ENCODE results near the gene RPL36.
"Not testable (repeated sequence)": the region's sequence is repeated elsewhere in the genome, so short reads cannot be mapped to it uniquely, and the experiment has no call there.

The RPL36 gene

DNA sequence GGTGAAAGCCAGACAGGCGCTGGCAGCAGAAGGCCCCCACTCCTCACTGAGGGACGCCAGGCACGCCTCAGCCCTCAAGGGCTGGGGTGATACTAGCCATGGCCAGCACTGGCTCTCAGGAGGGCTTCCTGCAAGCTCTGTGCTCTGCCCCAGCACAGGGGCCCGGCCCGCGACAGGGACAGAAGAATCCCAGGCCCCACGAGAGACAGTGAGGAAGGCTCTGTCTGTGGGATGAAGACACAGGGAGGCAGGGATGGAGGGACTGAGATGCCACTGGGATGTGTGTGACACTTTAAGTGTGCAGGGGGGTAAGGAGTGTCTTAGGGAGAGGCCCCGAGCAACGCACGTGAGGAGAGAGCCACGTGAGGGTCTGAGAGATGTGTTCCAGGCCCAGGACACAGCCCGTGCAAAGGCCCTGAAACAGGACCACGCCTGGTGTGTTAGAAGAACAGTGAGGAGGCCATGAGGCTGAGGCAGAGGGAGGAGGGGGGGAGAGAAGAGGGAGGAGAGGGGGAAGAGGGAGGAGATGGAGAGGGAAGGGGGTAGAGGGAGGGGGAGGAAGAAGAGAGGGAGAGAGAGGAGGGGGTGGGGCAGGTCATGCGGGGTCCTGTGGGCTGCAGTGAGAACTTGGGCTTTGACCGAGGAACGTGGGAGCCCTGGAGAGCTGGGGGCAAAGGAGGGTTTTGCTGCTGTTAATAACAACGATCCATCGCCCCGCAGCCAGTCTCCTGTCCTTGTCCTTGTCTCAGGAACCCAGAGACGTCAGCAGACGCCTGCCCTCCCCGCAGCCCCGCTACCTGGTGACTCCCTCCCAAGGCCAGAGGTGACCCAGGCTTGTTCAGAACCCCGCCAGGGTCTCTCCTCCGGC is 7.2 kb downstream of the RPL36 start:
- H3K27me3 ChIP-seq (ENCODE audit: insufficient read depth, low read length, poor library complexity): no peaks in the 10 kb centered on the region
- H3K4me1 ChIP-seq (ENCODE audit: control insufficient read depth, low read depth, low read length): no peaks in the 10 kb centered on the region
- H2BK15ac ChIP-seq (replicated peaks; ENCODE audit: low read depth): no peak overlapping the region
- no peak for DNase-seq
- peaks cover 15% of the 10 kb centered on the region for H3K79me2 ChIP-seq (ENCODE audit: control insufficient read depth, insufficient read depth, low read length)
- H3K18ac ChIP-seq (ENCODE audit: low read length): no peak overlapping the region
- H3K56ac ChIP-seq (ENCODE audit: low read length): no peak overlapping the region
- H2BK5ac ChIP-seq (ENCODE audit: low read length): no peak overlapping the region
- no peak overlapping the region for H2AK5ac ChIP-seq (ENCODE audit: low read length)
- H2BK120ac ChIP-seq (ENCODE audit: low read depth, low read length): no peak overlapping the region
- no peak overlapping the region for H3K9ac ChIP-seq (ENCODE audit: low read length)
- no peak overlapping the region for H3K4me3 ChIP-seq (ENCODE audit: low read length)
- peaks cover 7% of the 10 kb centered on the region for H3K79me1 ChIP-seq (ENCODE audit: low read length)
- no peak overlapping the region for H3K27ac ChIP-seq (ENCODE audit: low read depth, low read length)
- H4K8ac ChIP-seq (ENCODE audit: low read depth, low read length): no peak overlapping the region
- no peak overlapping the region for H3K23ac ChIP-seq (ENCODE audit: low read length)
- H3K4me2 ChIP-seq (ENCODE audit: low read length): no peak overlapping the region
- no peak overlapping the region for H3K4ac ChIP-seq (ENCODE audit: low read depth, low read length)
- no CpG with 5 or more reads among the region's 25 CpGs for WGBS (ENCODE audit: extremely low coverage, insufficient coverage, low lambda C conversion rate)
- H3K36me3 ChIP-seq (ENCODE audit: control insufficient read depth, insufficient read depth, low read length): peaks cover 15% of the 10 kb centered on the region
- H4K5ac ChIP-seq (ENCODE audit: low read length): no peak overlapping the region

DNA sequence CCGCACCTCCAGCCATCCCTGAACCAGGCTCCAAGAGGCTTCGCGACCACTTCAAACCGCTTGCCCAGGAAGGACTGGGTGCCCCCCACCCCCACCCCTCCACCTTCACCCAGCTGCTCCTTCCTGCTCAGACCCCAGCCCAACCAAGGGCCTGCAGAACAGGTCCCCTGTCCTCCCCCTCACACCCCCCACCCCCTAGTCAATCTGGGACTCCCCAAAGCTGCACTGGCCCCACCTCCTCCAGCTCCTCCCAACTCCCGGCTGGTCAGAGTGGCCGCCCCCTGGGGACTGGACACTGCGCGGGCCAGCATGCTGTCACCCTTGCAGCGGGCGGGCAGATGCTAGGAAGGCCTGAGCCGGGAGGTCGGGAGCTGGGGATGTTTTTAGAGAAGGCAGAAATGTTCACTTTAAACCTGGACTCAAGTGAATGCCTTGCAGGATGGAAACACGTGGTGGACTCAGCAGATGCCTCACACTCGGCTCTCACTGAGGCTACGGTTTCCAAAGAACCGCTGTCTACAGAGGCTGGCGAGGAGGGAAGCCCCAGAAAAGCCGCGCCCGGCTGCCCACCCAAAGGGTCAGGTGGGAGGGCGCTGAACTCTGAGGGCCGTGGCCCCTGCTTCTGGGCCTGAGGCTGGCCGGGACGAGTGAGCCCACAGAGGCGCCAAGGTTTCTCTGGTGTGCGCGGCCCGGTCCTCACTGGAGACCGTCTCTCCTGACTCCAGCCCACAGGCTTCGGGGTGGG is 8.0 kb downstream of the RPL36 start:
- H2BK120ac ChIP-seq (ENCODE audit: low read depth, low read length): no peak overlapping the region
- no peaks in the 10 kb centered on the region for H3K4me1 ChIP-seq (ENCODE audit: control insufficient read depth, low read depth, low read length)
- no peak overlapping the region for H2BK15ac ChIP-seq (replicated peaks; ENCODE audit: low read depth)
- no peak overlapping the region for H3K4me3 ChIP-seq (ENCODE audit: low read length)
- no peak overlapping the region for H3K23ac ChIP-seq (ENCODE audit: low read length)
- H3K27ac ChIP-seq (ENCODE audit: low read depth, low read length): no peak overlapping the region
- peaks cover 11% of the 10 kb centered on the region for H3K36me3 ChIP-seq (ENCODE audit: control insufficient read depth, insufficient read depth, low read length)
- H3K18ac ChIP-seq (ENCODE audit: low read length): no peak overlapping the region
- H3K56ac ChIP-seq (ENCODE audit: low read length): no peak overlapping the region
- no peak overlapping the region for H4K5ac ChIP-seq (ENCODE audit: low read length)
- H3K79me2 ChIP-seq (ENCODE audit: control insufficient read depth, insufficient read depth, low read length): peaks cover 7% of the 10 kb centered on the region
- no peak overlapping the region for H3K4me2 ChIP-seq (ENCODE audit: low read length)
- no peak for DNase-seq
- no peak overlapping the region for H2AK5ac ChIP-seq (ENCODE audit: low read length)
- H3K79me1 ChIP-seq (ENCODE audit: low read length): peaks cover 4% of the 10 kb centered on the region
- no peak overlapping the region for H4K8ac ChIP-seq (ENCODE audit: low read depth, low read length)
- no CpG with 5 or more reads among the region's 30 CpGs for WGBS (ENCODE audit: extremely low coverage, insufficient coverage, low lambda C conversion rate)
- no peak overlapping the region for H3K4ac ChIP-seq (ENCODE audit: low read depth, low read length)
- H3K27me3 ChIP-seq (ENCODE audit: insufficient read depth, low read length, poor library complexity): no peaks in the 10 kb centered on the region
- H3K9ac ChIP-seq (ENCODE audit: low read length): no peak overlapping the region
- no peak overlapping the region for H2BK5ac ChIP-seq (ENCODE audit: low read length)

DNA sequence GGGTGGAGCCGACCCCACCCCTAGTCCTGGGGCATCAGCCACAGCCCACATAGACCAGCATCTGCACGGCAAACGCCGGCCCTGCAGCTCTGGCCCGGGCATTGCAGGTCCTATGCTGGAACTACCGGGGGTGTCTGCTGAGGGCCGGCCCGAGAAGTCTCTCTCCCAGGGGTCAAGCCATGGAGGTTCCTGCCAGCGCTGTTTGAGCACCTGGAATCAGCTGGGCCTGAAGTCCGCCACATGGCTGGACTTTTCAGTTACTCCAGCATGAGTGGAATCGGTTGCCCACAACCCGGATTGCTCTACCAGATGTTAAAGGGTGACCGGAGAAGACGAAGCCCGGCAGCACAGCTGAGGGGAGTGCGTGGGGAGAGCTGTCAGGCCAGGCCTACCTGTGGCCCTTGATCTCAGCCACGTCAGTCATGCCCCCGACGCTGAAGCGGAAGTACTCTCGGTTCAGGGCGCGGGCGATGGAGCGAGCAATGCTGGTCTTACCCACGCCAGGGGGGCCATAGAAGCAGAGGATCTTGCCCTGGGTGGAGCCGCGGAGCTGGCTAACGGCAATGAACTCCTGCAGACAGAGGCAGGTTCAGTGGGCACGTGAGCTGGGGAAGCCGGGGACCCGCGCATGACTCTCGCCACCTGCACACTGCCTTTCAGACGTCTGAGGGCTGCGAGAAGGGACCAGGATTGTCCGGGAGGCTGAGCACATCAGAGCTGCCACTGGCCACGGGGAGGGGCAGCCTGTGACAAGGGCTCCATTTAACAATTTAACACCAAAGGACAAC is 8.7 kb downstream of the RPL36 start:
- H3K79me1 ChIP-seq (ENCODE audit: low read length): no peaks in the 10 kb centered on the region
- H2AK5ac ChIP-seq (ENCODE audit: low read length): no peak overlapping the region
- H3K56ac ChIP-seq (ENCODE audit: low read length): no peak overlapping the region
- no peaks in the 10 kb centered on the region for H3K27me3 ChIP-seq (ENCODE audit: insufficient read depth, low read length, poor library complexity)
- H3K4me2 ChIP-seq (ENCODE audit: low read length): no peak overlapping the region
- WGBS (ENCODE audit: extremely low coverage, insufficient coverage, low lambda C conversion rate): no CpG with 5 or more reads among the region's 38 CpGs
- no peak overlapping the region for H4K8ac ChIP-seq (ENCODE audit: low read depth, low read length)
- H3K23ac ChIP-seq (ENCODE audit: low read length): no peak overlapping the region
- H3K4me1 ChIP-seq (ENCODE audit: control insufficient read depth, low read depth, low read length): no peaks in the 10 kb centered on the region
- no peaks in the 10 kb centered on the region for H3K79me2 ChIP-seq (ENCODE audit: control insufficient read depth, insufficient read depth, low read length)
- H3K9ac ChIP-seq (ENCODE audit: low read length): no peak overlapping the region
- no peak overlapping the region for H4K5ac ChIP-seq (ENCODE audit: low read length)
- H3K27ac ChIP-seq (ENCODE audit: low read depth, low read length): no peak overlapping the region
- H2BK5ac ChIP-seq (ENCODE audit: low read length): no peak overlapping the region
- no peak for DNase-seq
- H2BK15ac ChIP-seq (replicated peaks; ENCODE audit: low read depth): no peak overlapping the region
- no peak overlapping the region for H3K4me3 ChIP-seq (ENCODE audit: low read length)
- H2BK120ac ChIP-seq (ENCODE audit: low read depth, low read length): no peak overlapping the region
- no peak overlapping the region for H3K18ac ChIP-seq (ENCODE audit: low read length)
- H3K36me3 ChIP-seq (ENCODE audit: control insufficient read depth, insufficient read depth, low read length): peaks cover 10% of the 10 kb centered on the region
- H3K4ac ChIP-seq (ENCODE audit: low read depth, low read length): no peak overlapping the region

DNA sequence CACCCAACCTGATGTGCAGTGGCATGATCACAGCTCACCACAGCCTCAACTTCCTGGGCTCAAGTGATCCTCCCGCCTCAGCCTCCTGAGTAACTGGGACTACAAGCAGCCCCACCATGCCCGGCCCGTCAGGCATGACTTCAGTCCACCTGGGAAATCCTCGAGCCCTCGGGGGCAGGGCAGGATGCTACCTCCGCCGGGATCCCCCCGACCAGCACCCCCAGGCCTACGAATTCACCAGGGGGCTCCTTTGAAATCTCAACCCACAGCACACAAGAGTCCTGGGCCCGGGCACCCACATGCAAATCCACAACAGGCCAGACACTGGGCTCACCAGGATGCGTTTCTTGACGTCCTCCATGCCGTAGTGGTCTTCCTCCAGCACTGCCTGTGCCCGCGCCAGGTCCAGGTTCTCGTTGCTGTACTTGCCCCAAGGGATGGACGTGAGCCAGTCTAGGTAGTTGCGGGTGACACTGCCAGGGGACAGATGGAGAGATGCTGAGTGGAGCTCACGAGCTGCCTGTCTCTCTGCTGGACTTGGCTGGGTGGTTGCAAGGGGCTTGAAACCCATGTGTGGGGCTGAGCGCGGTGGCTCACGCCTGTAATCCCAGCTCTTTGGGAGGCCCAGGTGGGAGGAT is 10.5 kb downstream of the RPL36 start:
- Histone ChIP-seq H3K4ac (ENCODE audit: low read depth, low read length) (no peak overlapping the region), H3K79me2 (ENCODE audit: control insufficient read depth, insufficient read depth, low read length) (no peaks in the 10 kb centered on the region), H3K56ac (ENCODE audit: low read length) (no peak overlapping the region), H2AK5ac (ENCODE audit: low read length) (no peak overlapping the region), H2BK5ac (ENCODE audit: low read length) (no peak overlapping the region), H3K4me2 (ENCODE audit: low read length) (no peak overlapping the region), H4K5ac (ENCODE audit: low read length) (no peak overlapping the region), H3K18ac (ENCODE audit: low read length) (no peak overlapping the region), H2BK15ac (replicated peaks; ENCODE audit: low read depth) (no peak overlapping the region), H3K79me1 (ENCODE audit: low read length) (no peaks in the 10 kb centered on the region), H3K4me1 (ENCODE audit: control insufficient read depth, low read depth, low read length) (no peaks in the 10 kb centered on the region), H3K9ac (ENCODE audit: low read length) (no peak overlapping the region), H3K23ac (ENCODE audit: low read length) (no peak overlapping the region), H3K36me3 (ENCODE audit: control insufficient read depth, insufficient read depth, low read length) (peaks cover 8% of the 10 kb centered on the region), H4K8ac (ENCODE audit: low read depth, low read length) (no peak overlapping the region), H3K4me3 (ENCODE audit: low read length) (no peak overlapping the region), H3K27me3 (ENCODE audit: insufficient read depth, low read length, poor library complexity) (no peaks in the 10 kb centered on the region), H3K27ac (ENCODE audit: low read depth, low read length) (no peak overlapping the region), H2BK120ac (ENCODE audit: low read depth, low read length) (no peak overlapping the region)
- WGBS (ENCODE audit: extremely low coverage, insufficient coverage, low lambda C conversion rate): no CpG with 5 or more reads among the region's 22 CpGs
- no peak for DNase-seq

DNA sequence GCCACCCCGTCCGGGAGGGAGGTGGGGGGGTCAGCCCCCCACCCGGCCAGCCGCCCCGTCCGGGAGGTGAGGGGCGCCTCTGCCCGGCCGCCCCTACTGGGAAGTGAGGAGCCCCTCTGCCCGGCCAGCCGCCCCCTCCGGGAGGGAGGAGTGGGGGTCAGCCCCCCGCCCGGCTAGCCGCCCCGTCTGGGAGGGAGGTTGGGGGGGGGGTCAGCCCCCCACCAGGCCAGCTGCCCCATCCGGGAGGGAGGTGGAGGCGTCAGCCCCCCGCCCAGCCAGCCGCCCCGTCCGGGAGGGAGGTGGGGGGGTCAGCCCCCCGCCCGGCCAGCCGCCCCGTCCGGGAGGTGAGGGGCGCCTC is 11.9 kb downstream of the RPL36 start:
- H3K23ac ChIP-seq (ENCODE audit: low read length); H3K4me1 ChIP-seq (ENCODE audit: control insufficient read depth, low read depth, low read length); H3K56ac ChIP-seq (ENCODE audit: low read length); H3K18ac ChIP-seq (ENCODE audit: low read length); H3K79me1 ChIP-seq (ENCODE audit: low read length); H4K5ac ChIP-seq (ENCODE audit: low read length); H3K9ac ChIP-seq (ENCODE audit: low read length); H2BK5ac ChIP-seq (ENCODE audit: low read length); H3K79me2 ChIP-seq (ENCODE audit: control insufficient read depth, insufficient read depth, low read length); H3K4ac ChIP-seq (ENCODE audit: low read depth, low read length); H3K4me3 ChIP-seq (ENCODE audit: low read length); H3K4me2 ChIP-seq (ENCODE audit: low read length); H2BK15ac ChIP-seq (replicated peaks; ENCODE audit: low read depth); H2AK5ac ChIP-seq (ENCODE audit: low read length); H4K8ac ChIP-seq (ENCODE audit: low read depth, low read length); DNase-seq; H3K27me3 ChIP-seq (ENCODE audit: insufficient read depth, low read length, poor library complexity); H2BK120ac ChIP-seq (ENCODE audit: low read depth, low read length); H3K27ac ChIP-seq (ENCODE audit: low read depth, low read length): not testable (repeated sequence)
- WGBS (ENCODE audit: extremely low coverage, insufficient coverage, low lambda C conversion rate): no CpG with 5 or more reads among the region's 28 CpGs
- H3K36me3 ChIP-seq (ENCODE audit: control insufficient read depth, insufficient read depth, low read length): peaks cover 14% of the 10 kb centered on the region

Measured in mesendoderm (in vitro differentiated cells).